ENCODE results near the gene MYO1F. TPM values are rescaled to one million over a fixed set of nuclear protein-coding genes. Genes with fewer than 3 reads are reported as not detected.
A peak's percentile ranks its signal among the peaks of the same experiment; 100 is the strongest.

Gene MYO1F
- total RNA-seq, 1 donor from 2014 or later = not detected

GRCh38 chr19:8499048-8499833 is 78.0 kb downstream of the MYO1F start:
- no peak for DNase-seq (ENCODE audit: low read depth)

- no peak for DNase-seq (ENCODE audit: low read depth)
Observed at GRCh38 chr19:8498295-8498694, 78.9 kb downstream of the MYO1F start.

- no peak for DNase-seq (ENCODE audit: low read depth)
Observed at GRCh38 chr19:8494158-8494557, 83.1 kb downstream of the MYO1F start.

- no peak for DNase-seq (ENCODE audit: low read depth)
Observed at GRCh38 chr19:8491574-8491973, 85.7 kb downstream of the MYO1F start.

- no peak for DNase-seq (ENCODE audit: low read depth)
Observed at GRCh38 chr19:8490873-8491272, 86.4 kb downstream of the MYO1F start.

GRCh38 chr19:8490395-8490760 is 86.9 kb downstream of the MYO1F start:
- DNase-seq (ENCODE audit: low read depth) = no peak

- no peak for DNase-seq (ENCODE audit: low read depth)
Observed at GRCh38 chr19:8489561-8490394, 87.5 kb downstream of the MYO1F start.

GRCh38 chr19:8488365-8488764 is 88.9 kb downstream of the MYO1F start:
- DNase-seq (ENCODE audit: low read depth) = no peak

- DNase-seq (ENCODE audit: low read depth) = peak; percentile 52
Observed at GRCh38 chr19:8487137-8487851, 89.9 kb downstream of the MYO1F start.

GRCh38 chr19:8486661-8487136 is 90.5 kb downstream of the MYO1F start:
- DNase-seq (ENCODE audit: low read depth) = no peak

GRCh38 chr19:8485561-8486371 is 91.5 kb downstream of the MYO1F start:
- DNase-seq (ENCODE audit: low read depth) = no peak

- no peak for DNase-seq (ENCODE audit: low read depth)
Observed at GRCh38 chr19:8484331-8484894, 92.8 kb downstream of the MYO1F start.

- DNase-seq (ENCODE audit: low read depth) = no peak
Observed at GRCh38 chr19:8483165-8483564, 94.1 kb downstream of the MYO1F start.

GRCh38 chr19:8482696-8483095 is 94.5 kb downstream of the MYO1F start:
- DNase-seq (ENCODE audit: low read depth) = no peak

GRCh38 chr19:8481616-8482015 is 95.6 kb downstream of the MYO1F start:
- DNase-seq (ENCODE audit: low read depth) = no peak

- DNase-seq (ENCODE audit: low read depth) = peak; percentile 36
Observed at GRCh38 chr19:8481201-8481600, 96.0 kb downstream of the MYO1F start.

GRCh38 chr19:8478598-8478997 is 98.6 kb downstream of the MYO1F start:
- no peak for DNase-seq (ENCODE audit: low read depth)

- no peak for DNase-seq (ENCODE audit: low read depth)
Observed at GRCh38 chr19:8477889-8478288, 99.4 kb downstream of the MYO1F start.

- no peak for DNase-seq (ENCODE audit: low read depth)
Observed at GRCh38 chr19:8476524-8476923, 100.7 kb downstream of the MYO1F start.

- no peak for DNase-seq (ENCODE audit: low read depth)
Observed at GRCh38 chr19:8475005-8475404, 102.2 kb downstream of the MYO1F start.

All from myocyte (in vitro differentiated cells).